HepG2 (cell line): Measurements from ENCODE around the gene METRN. TPM values are rescaled to one million over a fixed set of nuclear protein-coding genes. Genes with fewer than 3 reads are reported as not detected.

Experiments used
- ATAC-seq: fragments of 200-7000 bp; cut with Tn5 transposase; 3 replicates; pipeline ENCODE4 v1.9.1; 2020; ENCODE audit warnings: mild to moderate bottlenecking, moderate library complexity
- BruUV-seq: library from RNA; stranded (reverse); fragments of 400-500 nt; replicated peaks from 2 replicates; lab custom pipeline; 2021; lab: Mats Ljungman, UMichigan
- CTCF ChIA-PET: fragments of 300-600 bp; formaldehyde crosslinking; extraction: SDS; loops from one replicate; lab custom pipeline; 2021; ENCODE audit warnings: low total read pairs, inconsistent platforms, low intra/inter-chr PET ratio; lab: Yijun Ruan, JAX
- POLR2A ChIA-PET: fragments of 350-600 bp; sonication (Branson Sonifier 250); formaldehyde crosslinking; loops from one replicate; lab custom pipeline; 2020; ENCODE audit warnings: antibody characterized with exemption, inconsistent platforms; lab: Yijun Ruan, JAX
- DNase-seq: peaks from one replicate; pipeline ENCODE4 v3.0.0-alpha.2; 2015; ENCODE audit warnings: low spot score
- FAIRE-seq: peaks from 3 replicates; lab custom pipeline; 2011; peaks lifted over from hg19 to GRCh38; lab: Jason Lieb, UNC
- H2AFZ ChIP-seq: one replicate; pipeline ENCODE4 v1.6.1; 2011; ENCODE audit warnings: low read length, inconsistent platforms
- H3K27ac ChIP-seq: fragments of 300-600 bp; 3 replicates; pipeline ENCODE4 v1.8.0; 2011; ENCODE audit warnings: mixed run types, mild to moderate bottlenecking, mixed read lengths, low read length, inconsistent platforms; ENCODE audit not compliant: insufficient read depth; ENCODE audit errors: extremely low read length
- H3K27me3 ChIP-seq, 2 experiments: fragments of 200-600 bp in 1 of 2; 2 replicates in 1 of 2; 3 replicates in 1 of 2; pipeline versions ENCODE4 v1.6.0 to v1.8.0; 2011; ENCODE audit warnings: low read length in 2 of 2, mild to moderate bottlenecking in 2 of 2, moderate library complexity in 2 of 2, inconsistent platforms in 1 of 2; ENCODE audit not compliant: insufficient read depth in 2 of 2, control insufficient read depth in 1 of 2
- H3K36me3 ChIP-seq, 2 experiments: fragments of 200-600 bp in 1 of 2; replicated peaks in 1 of 2; 2 replicates in 1 of 2; 3 replicates in 1 of 2; pipeline versions ENCODE4 v1.5.1 to v1.8.0; 2011; ENCODE audit warnings: low read length in 2 of 2, inconsistent platforms in 1 of 2; ENCODE audit not compliant: insufficient read depth in 2 of 2, control insufficient read depth in 1 of 2
- H3K4me1 ChIP-seq: 2 replicates; pipeline ENCODE4 v1.5.1; 2012; ENCODE audit warnings: low read length, inconsistent platforms; ENCODE audit not compliant: insufficient read depth
- H3K4me2 ChIP-seq: 2 replicates; pipeline ENCODE4 v1.6.0; 2011; ENCODE audit warnings: low read depth, low read length, inconsistent platforms
- H3K4me3 ChIP-seq, 3 experiments: fragments of 200-600 bp in 1 of 3; sonication (generic), shearing (Covaris generic) in 1 of 3; replicated peaks in 1 of 3; 2 replicates each; pipeline ENCODE4 v1.5.1; 2011 to 2016; ENCODE audit warnings: low read length in 3 of 3, inconsistent platforms in 2 of 3, low read depth in 2 of 3, mild to moderate bottlenecking in 2 of 3, control low read depth in 1 of 3, mixed read lengths in 1 of 3; ENCODE audit not compliant: insufficient read depth in 1 of 3
- H3K79me2 ChIP-seq: one replicate; pipeline ENCODE4 v1.6.1; 2011; ENCODE audit warnings: low read length, inconsistent platforms; ENCODE audit not compliant: insufficient read depth
- H3K9ac ChIP-seq: 2 replicates; pipeline ENCODE4 v1.6.0; 2011; ENCODE audit warnings: mild to moderate bottlenecking, low read depth, low read length, inconsistent platforms; ENCODE audit not compliant: insufficient read depth
- H3K9me3 ChIP-seq: 2 replicates; pipeline ENCODE4 v1.5.1; 2012; ENCODE audit warnings: mild to moderate bottlenecking, low read length
- H4K20me1 ChIP-seq: 2 replicates; pipeline ENCODE4 v1.6.0; 2011; ENCODE audit warnings: inconsistent platforms, mild to moderate bottlenecking, low read length, moderate library complexity; ENCODE audit not compliant: insufficient read depth
- AGO2 ChIP-seq: fragments of 200-400 bp; formaldehyde crosslinking; optimal IDR thresholded peaks from 2 replicates; pipeline ENCODE3; 2017; ENCODE audit warnings: mild to moderate bottlenecking, low read depth, low read length, moderate library complexity
- ATF1 ChIP-seq: IDR thresholded peaks from 2 replicates; pipeline ENCODE4 v1.6.1; 2016; ENCODE audit warnings: mild to moderate bottlenecking, control low read depth
- ATF7-NPFF ChIP-seq: sonication (generic); formaldehyde crosslinking; IDR thresholded peaks from 2 replicates; pipeline ENCODE4 v1.8.1; 2023; ENCODE audit warnings: mild to moderate bottlenecking, low read depth, missing genetic modification reagents, moderate library complexity
- GATAD1 ChIP-seq: IDR thresholded peaks from 2 replicates; pipeline ENCODE4 v1.6.1; 2016; ENCODE audit warnings: missing genetic modification reagents, missing compliant biosample characterization
- MYNN ChIP-seq: sonication (generic); formaldehyde crosslinking; IDR thresholded peaks from 2 replicates; pipeline ENCODE4 v1.4.0; 2020; ENCODE audit warnings: mild to moderate bottlenecking, low read depth, missing genetic modification reagents
- RBFOX2 ChIP-seq: fragments of 200-400 bp; formaldehyde crosslinking; IDR thresholded peaks from 2 replicates; pipeline ENCODE4 v1.6.1; 2017; ENCODE audit warnings: low read depth, mild to moderate bottlenecking, low read length
- TCF7L2 ChIP-seq: IDR thresholded peaks from 2 replicates; pipeline ENCODE4 v1.6.1; 2011; ENCODE audit warnings: mild to moderate bottlenecking, low read depth, low read length, moderate library complexity
- YY1 ChIP-seq: IDR thresholded peaks from 2 replicates; pipeline ENCODE4 v1.6.1; 2011; ENCODE audit warnings: low read length, low read depth, moderate library complexity, mild to moderate bottlenecking; ENCODE audit not compliant: insufficient read depth, insufficient replicate concordance
- ZNF335 ChIP-seq: sonication (generic); formaldehyde crosslinking; IDR thresholded peaks from 2 replicates; pipeline ENCODE4 v1.4.0; 2020; ENCODE audit warnings: missing genetic modification reagents
- ZNF607 ChIP-seq: sonication (generic); formaldehyde crosslinking; IDR thresholded peaks from 2 replicates; pipeline ENCODE4 v1.5.1; 2020; ENCODE audit warnings: missing genetic modification reagents, mild to moderate bottlenecking, borderline replicate concordance
- ZNF839 ChIP-seq: sonication (generic); formaldehyde crosslinking; IDR thresholded peaks from 2 replicates; pipeline ENCODE4 v1.4.0; 2020; ENCODE audit warnings: missing genetic modification reagents, mild to moderate bottlenecking, borderline replicate concordance
- ZSCAN21 ChIP-seq: sonication (generic); formaldehyde crosslinking; IDR thresholded peaks from 2 replicates; pipeline ENCODE4 v1.8.0; 2022; ENCODE audit warnings: mild to moderate bottlenecking, missing genetic modification reagents, moderate library complexity, borderline replicate concordance
- WGBS: methylation state at CpG from one replicate; pipeline ENCODE4 v1.1.6; 2017; ENCODE audit warnings: low lambda C conversion rate; 5-methylcytosine and 5-hydroxymethylcytosine counted together
- in situ Hi-C: cut with HindIII; loops from 2 replicates; pipeline ENCODE4 v1.10.0; 2017; ENCODE audit warnings: low pct_unique_long_range_greater_than_20kb; ENCODE audit not compliant: extremely low pct_ligation_motif_present
- intact Hi-C: fragments of 100-400 bp; cut with micrococcal nuclease; formaldehyde crosslinking; loops from one replicate; pipeline ENCODE4 v1.10.0; 2022; ENCODE audit not compliant: unreplicated experiment
- polyA plus RNA-seq, 8 experiments: library from polyadenylated mRNA; depleted of rRNA in 3 of 8; stranded (reverse) in 7 of 8; unstranded in 1 of 8; fragments of >200 nt; fragmentation: Illumina TruSeq in 4 of 8; extraction: Trizol in 4 of 8; gene quantifications; 2 replicates each; pipeline versions ENCODE4 v1.2.1 to v1.2.3, GENCODE V29; 2011 to 2016; ENCODE audit warnings: low read depth in 4 of 8, missing spikeins in 1 of 8, mixed read lengths in 1 of 8; ENCODE audit not compliant: insufficient read depth in 1 of 8
- total RNA-seq, 5 experiments: library from RNA; depleted of rRNA; stranded (reverse); fragments of >200 nt; fragmentation: Illumina TruSeq; extraction: Trizol; gene quantifications; 2 replicates each; pipeline ENCODE4 v1.2.3, GENCODE V29; 2016; ENCODE audit warnings: low read depth in 1 of 5
- TF ChIP-seq, protein P1 (sequence below): sonication (generic); formaldehyde crosslinking; conservative IDR thresholded peaks from 2 replicates; pipeline ENCODE4 v1.4.0; 2020; ENCODE audit warnings: missing genetic modification reagents
- TF ChIP-seq, protein P2 (sequence below): sonication (generic); formaldehyde crosslinking; IDR thresholded peaks from 2 replicates; pipeline ENCODE4 v1.9.0; 2022; ENCODE audit warnings: missing genetic modification reagents, mild to moderate bottlenecking, borderline replicate concordance
- TF ChIP-seq, protein P3 (sequence below): sonication (generic); formaldehyde crosslinking; IDR thresholded peaks from 2 replicates; pipeline ENCODE4 v1.4.0; 2020; ENCODE audit warnings: missing genetic modification reagents

METRN gene
- total and polyA plus RNA-seq, 2 of the 13 experiments (the other 11 are each of a cell fraction or from before 2014, with no cell fraction given): 25.5 to 46.1 TPM

DNA sequence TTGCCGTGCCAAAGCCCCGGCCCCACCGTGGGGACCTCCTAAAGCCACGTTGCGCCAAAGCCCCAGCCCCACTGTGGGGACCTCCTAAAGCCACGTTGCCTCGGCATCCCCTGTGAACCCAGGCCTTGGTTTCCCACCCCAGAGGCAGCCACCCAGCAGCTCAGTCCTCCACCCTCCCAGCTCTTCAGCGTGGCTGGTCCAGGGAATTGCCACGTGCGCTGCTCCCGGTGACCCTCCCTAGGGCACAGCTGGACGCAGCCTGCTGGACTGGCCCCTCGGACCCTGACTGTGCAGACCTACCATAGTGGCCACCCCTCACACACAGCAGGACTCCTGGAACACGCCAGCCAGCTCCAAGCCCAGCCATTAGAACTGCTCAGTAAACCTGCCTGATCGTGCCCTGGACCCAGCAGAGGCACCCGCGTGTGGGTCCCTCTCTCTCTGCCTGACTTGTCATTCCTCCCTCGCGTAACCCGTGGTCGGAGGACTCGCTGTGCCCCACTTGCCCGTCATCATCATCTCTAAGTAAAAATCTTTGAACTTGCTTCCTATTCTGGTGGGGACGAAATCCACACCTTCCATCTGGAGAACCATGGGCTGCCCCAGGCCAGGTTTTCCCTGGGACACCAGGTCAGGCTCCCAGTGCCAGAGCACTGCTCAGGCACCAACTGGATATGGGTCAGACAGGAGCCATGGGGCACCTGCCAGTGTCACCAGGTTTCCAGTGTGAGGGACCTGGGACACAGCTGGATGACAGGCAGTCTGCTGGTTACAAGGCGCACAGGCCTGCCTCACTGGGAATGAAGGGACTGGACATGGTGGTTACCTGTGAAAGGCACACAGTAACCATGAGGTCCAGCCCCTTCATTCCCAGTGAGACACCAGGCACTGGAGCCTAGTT is 20.3 kb downstream of the METRN start:
- no peak overlapping the region for H3K9ac ChIP-seq
- FAIRE-seq: no peak

DNA sequence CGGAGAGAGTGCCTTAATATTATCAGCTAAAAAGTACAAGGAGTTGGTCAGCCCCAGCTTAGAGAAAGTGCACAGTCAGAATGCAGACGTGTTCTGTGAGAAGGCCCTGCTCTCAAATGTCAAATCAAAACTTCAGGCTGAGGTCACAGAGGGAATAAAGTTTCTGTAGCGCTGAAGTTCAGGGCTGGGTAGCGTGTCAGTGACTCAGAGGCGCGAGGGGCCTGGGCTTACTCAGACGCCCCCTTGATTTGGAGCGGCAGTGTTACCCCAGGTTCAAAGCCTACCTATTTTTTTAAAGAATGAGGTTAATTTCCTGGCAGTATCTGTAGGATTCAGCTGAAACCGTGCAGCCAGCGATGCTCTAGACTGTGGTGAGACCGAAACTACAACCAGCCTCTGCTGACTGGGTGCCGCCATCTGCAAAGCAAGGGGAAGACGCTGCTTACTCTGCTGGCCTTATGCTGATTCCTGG is 21.1 kb downstream of the METRN start:
- FAIRE-seq (no peak), ATAC-seq (no peak), DNase-seq (no peak)
- Histone ChIP-seq H4K20me1 (0 out of 2 replicates have a peak, but pooled peaks cover 2% of the 10 kb centered on the region), H3K79me2 (no peaks in the 10 kb centered on the region), H3K27me3 (no peaks in the 10 kb centered on the region), H3K27ac (no peak overlapping the region), H3K4me3 (no peak overlapping the region), H3K9me3 (no peaks in the 10 kb centered on the region), H3K36me3 (peaks cover 3 to 25% of the 10 kb centered on the region in 2 experiments; a peak in 2 of 5 replicates), H3K9ac (no peak overlapping the region), H3K4me1 (peaks cover 10% of the 10 kb centered on the region), H3K4me2 (no peak overlapping the region), H2AFZ (no peak overlapping the region)
- ChIA-PET POLR2A (no interaction called here), CTCF (interaction anchor here (1.3 kb wide), 1 partner anchor 25 kb away, joined by 3 read pairs; no protein-coding TSS in a partner anchor)
- no peak for TF ChIP-seq MYNN (CRISPR knock-in tag)
- TF ChIP-seq AGO2: no peak
- TF ChIP-seq GATAD1 (CRISPR knock-in tag): no peak
- no peak for TF ChIP-seq ATF7-NPFF
- TF ChIP-seq YY1: no peak
- TF ChIP-seq, protein P1, sequence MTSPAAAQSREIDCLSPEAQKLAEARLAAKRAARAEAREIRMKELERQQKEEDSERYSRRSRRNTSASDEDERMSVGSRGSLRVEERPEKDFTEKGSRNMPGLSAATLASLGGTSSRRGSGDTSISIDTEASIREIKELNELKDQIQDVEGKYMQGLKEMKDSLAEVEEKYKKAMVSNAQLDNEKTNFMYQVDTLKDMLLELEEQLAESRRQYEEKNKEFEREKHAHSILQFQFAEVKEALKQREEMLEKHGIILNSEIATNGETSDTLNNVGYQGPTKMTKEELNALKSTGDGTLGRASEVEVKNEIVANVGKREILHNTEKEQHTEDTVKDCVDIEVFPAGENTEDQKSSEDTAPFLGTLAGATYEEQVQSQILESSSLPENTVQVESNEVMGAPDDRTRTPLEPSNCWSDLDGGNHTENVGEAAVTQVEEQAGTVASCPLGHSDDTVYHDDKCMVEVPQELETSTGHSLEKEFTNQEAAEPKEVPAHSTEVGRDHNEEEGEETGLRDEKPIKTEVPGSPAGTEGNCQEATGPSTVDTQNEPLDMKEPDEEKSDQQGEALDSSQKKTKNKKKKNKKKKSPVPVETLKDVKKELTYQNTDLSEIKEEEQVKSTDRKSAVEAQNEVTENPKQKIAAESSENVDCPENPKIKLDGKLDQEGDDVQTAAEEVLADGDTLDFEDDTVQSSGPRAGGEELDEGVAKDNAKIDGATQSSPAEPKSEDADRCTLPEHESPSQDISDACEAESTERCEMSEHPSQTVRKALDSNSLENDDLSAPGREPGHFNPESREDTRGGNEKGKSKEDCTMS (CRISPR knock-in tag): no peak
- TF ChIP-seq, protein P2, sequence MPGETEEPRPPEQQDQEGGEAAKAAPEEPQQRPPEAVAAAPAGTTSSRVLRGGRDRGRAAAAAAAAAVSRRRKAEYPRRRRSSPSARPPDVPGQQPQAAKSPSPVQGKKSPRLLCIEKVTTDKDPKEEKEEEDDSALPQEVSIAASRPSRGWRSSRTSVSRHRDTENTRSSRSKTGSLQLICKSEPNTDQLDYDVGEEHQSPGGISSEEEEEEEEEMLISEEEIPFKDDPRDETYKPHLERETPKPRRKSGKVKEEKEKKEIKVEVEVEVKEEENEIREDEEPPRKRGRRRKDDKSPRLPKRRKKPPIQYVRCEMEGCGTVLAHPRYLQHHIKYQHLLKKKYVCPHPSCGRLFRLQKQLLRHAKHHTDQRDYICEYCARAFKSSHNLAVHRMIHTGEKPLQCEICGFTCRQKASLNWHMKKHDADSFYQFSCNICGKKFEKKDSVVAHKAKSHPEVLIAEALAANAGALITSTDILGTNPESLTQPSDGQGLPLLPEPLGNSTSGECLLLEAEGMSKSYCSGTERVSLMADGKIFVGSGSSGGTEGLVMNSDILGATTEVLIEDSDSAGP: no peak
- intact Hi-C loops: no loop called here
- in situ Hi-C loops: no loop called here
- BruUV-seq: no TSS peak
- 97% methylated on average over 12 of the region's 13 CpGs for WGBS

More for the DNA sequence above, 20.3 kb downstream of the METRN start:
- ATAC-seq (no peak), DNase-seq (no peak)
- CTCF ChIA-PET: interaction anchor here (0.6 to 2.7 kb wide), 3 partner anchors 23 to 302 kb away, joined by 3 to 19 read pairs (median 4); no protein-coding TSS in a partner anchor
- POLR2A ChIA-PET: no interaction called here
- Histone ChIP-seq H3K36me3 (peaks cover 3 to 25% of the 10 kb centered on the region in 2 experiments; a peak in 2 of 5 replicates), H3K27me3 (no peaks in the 10 kb centered on the region), H3K4me2 (no peak overlapping the region), H3K79me2 (no peaks in the 10 kb centered on the region), H2AFZ (no peak overlapping the region), H3K27ac (no peak overlapping the region), H3K4me3 (no peak overlapping the region), H4K20me1 (0 out of 2 replicates have a peak, but pooled peaks cover 2% of the 10 kb centered on the region), H3K9me3 (no peaks in the 10 kb centered on the region), H3K4me1 (peaks cover 10% of the 10 kb centered on the region)
- intact Hi-C loops (no loop called here), in situ Hi-C loops (no loop called here)
- BruUV-seq: no TSS peak
- no peak for TF ChIP-seq ZNF607 (CRISPR knock-in tag)
- TF ChIP-seq ZNF335: no peak
- TF ChIP-seq TCF7L2: no peak
- TF ChIP-seq ATF1: no peak
- peak; percentile 56; the same call in 1 of the 2 replicates for TF ChIP-seq RBFOX2
- TF ChIP-seq, protein P3, sequence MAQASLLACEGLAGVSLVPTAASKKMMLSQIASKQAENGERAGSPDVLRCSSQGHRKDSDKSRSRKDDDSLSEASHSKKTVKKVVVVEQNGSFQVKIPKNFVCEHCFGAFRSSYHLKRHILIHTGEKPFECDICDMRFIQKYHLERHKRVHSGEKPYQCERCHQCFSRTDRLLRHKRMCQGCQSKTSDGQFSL (CRISPR knock-in tag): no peak
- no peak for TF ChIP-seq ZNF839 (CRISPR knock-in tag)
- no peak for TF ChIP-seq ZSCAN21 (CRISPR knock-in tag)
- 97% methylated on average over 14 of the region's 25 CpGs for WGBS
